Mammary epithelial cell (primary cell): ENCODE measurements around the gene TPST1.

Experiments used
- CTCF ChIP-seq, 2 donors: IDR thresholded peaks in 1 of 2; conservative IDR thresholded peaks in 1 of 2; 2 replicates each; pipeline ENCODE4 v1.5.1; 2011 to 2012; ENCODE audit warnings: inconsistent platforms in 2 of 2, low read length in 2 of 2, mild to moderate bottlenecking in 2 of 2, control low read depth in 1 of 2, low read depth in 1 of 2; ENCODE audit not compliant: insufficient read depth in 1 of 2; ENCODE audit errors: extremely low read depth in 1 of 2
- EZH2 ChIP-seq: IDR thresholded peaks from 2 replicates; pipeline ENCODE4 v1.6.1; 2012; ENCODE audit warnings: low read length, inconsistent platforms, borderline replicate concordance

DNA sequence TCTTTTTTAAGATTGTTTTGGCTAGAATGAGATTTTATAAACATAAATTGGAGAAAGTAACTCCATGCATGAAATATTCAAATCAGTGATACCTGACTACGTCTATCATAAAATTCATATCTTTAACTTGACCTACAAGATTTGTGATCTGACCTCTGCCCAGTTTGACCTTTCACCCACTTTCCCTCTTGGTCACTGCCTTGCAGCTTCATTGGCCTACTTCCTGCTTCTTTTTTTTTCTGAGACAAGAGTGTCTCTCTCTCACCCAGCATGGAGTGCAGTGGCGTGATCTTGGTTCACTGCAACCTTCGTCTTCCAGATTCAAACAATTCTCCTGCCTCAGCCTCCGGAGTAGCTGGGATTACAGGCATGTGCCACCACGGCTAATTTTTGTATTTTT is 28.5 kb downstream of the TPST1 start:
- TF ChIP-seq CTCF (conservative IDR thresholded peaks at IDR 0.05 in 1 of 2, IDR thresholded peaks at IDR 0.05 in 1 of 2; ENCODE audit: extremely low read depth in 1 of 2, insufficient read depth in 1 of 2, low read depth in 1 of 2, low read length in 2 of 2) (no peak), EZH2 (no peak)
